NCI-H526 treated with DMSO at 0.1 percent for 48 hours (cell line): ENCODE data around the gene EMC8.
"Not testable (repeated sequence)": the region's sequence is repeated elsewhere in the genome, so short reads cannot be mapped to it uniquely, and the experiment has no call there.

Experiments used
- DNase-seq: peaks from one replicate; lab custom pipeline; 2025; lab: John Stamatoyannopoulos, UW

Gene EMC8

GRCh38 chr16:85799497-85800320, at the start of gene EMC8, which contains the start of gene COX4I1:
EMC8 (minus strand) TSS chr16:85799544; CDS start chr16:85799295, 249 bp downstream.
COX4I1 (plus strand) TSS chr16:85799695; CDS start chr16:85801206, 1,511 bp downstream.
- peak; percentile 79 for DNase-seq

GRCh38 chr16:85848986-85849385, 49.6 kb upstream of the EMC8 start:
- DNase-seq: no peak

- no peak for DNase-seq
Observed at GRCh38 chr16:85847681-85848601, 48.6 kb upstream of the EMC8 start.

- no peak for DNase-seq
Observed at GRCh38 chr16:85847036-85847435, 47.7 kb upstream of the EMC8 start.

- no peak for DNase-seq
Observed at GRCh38 chr16:85846461-85846860, 47.1 kb upstream of the EMC8 start.

GRCh38 chr16:85845266-85845665, 45.9 kb upstream of the EMC8 start:
- DNase-seq: no peak

GRCh38 chr16:85844786-85845185, 45.4 kb upstream of the EMC8 start:
- DNase-seq: no peak

GRCh38 chr16:85844169-85844481, 44.8 kb upstream of the EMC8 start:
- DNase-seq: no peak

GRCh38 chr16:85843471-85844168, 44.3 kb upstream of the EMC8 start:
- no peak for DNase-seq

- no peak for DNase-seq
Observed at GRCh38 chr16:85842848-85843247, 43.5 kb upstream of the EMC8 start.

- DNase-seq: no peak
Observed at GRCh38 chr16:85842435-85842834, 43.1 kb upstream of the EMC8 start.

GRCh38 chr16:85840801-85841200, 41.5 kb upstream of the EMC8 start:
- no peak for DNase-seq

- DNase-seq: no peak
Observed at GRCh38 chr16:85840395-85840794, 41.1 kb upstream of the EMC8 start.

- DNase-seq: no peak
Observed at GRCh38 chr16:85839681-85840240, 40.4 kb upstream of the EMC8 start.

GRCh38 chr16:85838876-85839585, 39.7 kb upstream of the EMC8 start:
- DNase-seq: no peak

GRCh38 chr16:85838381-85838780, 39.0 kb upstream of the EMC8 start:
- DNase-seq: no peak

GRCh38 chr16:85837654-85838053, 38.3 kb upstream of the EMC8 start:
- not testable (repeated sequence) for DNase-seq

GRCh38 chr16:85836706-85837582, 37.6 kb upstream of the EMC8 start:
- DNase-seq: no peak

- DNase-seq: no peak
Observed at GRCh38 chr16:85835956-85836705, 36.8 kb upstream of the EMC8 start.
